Endothelial cell of umbilical vein (primary cell): ENCODE results near the gene ABCA9. TPM values are rescaled to one million over a fixed set of nuclear protein-coding genes. Genes with fewer than 3 reads are reported as not detected.
"Not testable (repeated sequence)": the region's sequence is repeated elsewhere in the genome, so short reads cannot be mapped to it uniquely, and the experiment has no call there.

Experiments
- BruUV-seq: library from RNA; stranded (reverse); fragments of 400-500 nt; replicated peaks from 2 replicates; lab custom pipeline; 2021; lab: Mats Ljungman, UMichigan
- CTCF ChIA-PET: fragments of 300-600, 350-600 bp; sonication (Branson Sonifier 250); formaldehyde crosslinking; loops from one replicate; lab custom pipeline; 2021; ENCODE audit warnings: antibody characterized with exemption, inconsistent platforms; lab: Charles Lee
- POLR2A ChIA-PET: fragments of 300-600, 350-600 bp; sonication (Branson Sonifier 250); formaldehyde crosslinking; loops from one replicate; lab custom pipeline; 2021; ENCODE audit warnings: antibody characterized with exemption, inconsistent platforms; lab: Charles Lee
- DNase-seq: peaks from one replicate; pipeline ENCODE4 v3.0.0-alpha.2; 2011; ENCODE audit warnings: low read depth, low spot score
- FAIRE-seq: peaks from 2 replicates; lab custom pipeline; 2011; peaks lifted over from hg19 to GRCh38; lab: Jason Lieb, UNC
- H2AFZ ChIP-seq: 2 replicates; pipeline ENCODE4 v1.6.0; 2012; ENCODE audit warnings: low read depth, low read length, control low read depth, inconsistent platforms
- H3K27ac ChIP-seq: 2 replicates; pipeline ENCODE4 v1.5.1; 2011; ENCODE audit warnings: low read depth, mild to moderate bottlenecking, control low read depth, low read length, moderate library complexity; ENCODE audit not compliant: insufficient read depth
- H3K27me3 ChIP-seq, 2 experiments: 2 replicates each; pipeline versions ENCODE4 v1.6.0 to v1.6.1; 2011; ENCODE audit warnings: low read length in 2 of 2, mixed read lengths in 1 of 2; ENCODE audit not compliant: control insufficient read depth in 2 of 2, insufficient read depth in 2 of 2
- H3K36me3 ChIP-seq, 2 experiments: 2 replicates in 1 of 2; 3 replicates in 1 of 2; pipeline ENCODE4 v1.5.1; 2011; ENCODE audit warnings: low read length in 2 of 2, mild to moderate bottlenecking in 1 of 2, moderate library complexity in 1 of 2; ENCODE audit not compliant: control insufficient read depth in 2 of 2, insufficient read depth in 2 of 2; ENCODE audit errors: extremely low read depth in 1 of 2
- H3K4me1 ChIP-seq: 3 replicates; pipeline ENCODE4 v1.5.1; 2011; ENCODE audit warnings: mild to moderate bottlenecking, low read length; ENCODE audit not compliant: control insufficient read depth, insufficient read depth; ENCODE audit errors: extremely low read depth
- H3K4me2 ChIP-seq: 2 replicates; pipeline ENCODE4 v1.6.1; 2011; ENCODE audit warnings: low read length, control low read depth, mixed read lengths; ENCODE audit not compliant: insufficient read depth
- H3K4me3 ChIP-seq, 3 experiments: fragments of 200-600 bp in 1 of 3; sonication (generic), shearing (Covaris generic) in 1 of 3; replicated peaks in 1 of 3; 2 replicates each; pipeline ENCODE4 v1.5.1; 2011 to 2016; ENCODE audit warnings: control low read depth in 3 of 3, low read length in 3 of 3, mild to moderate bottlenecking in 2 of 3, inconsistent platforms in 1 of 3, low read depth in 1 of 3, moderate library complexity in 1 of 3; ENCODE audit not compliant: insufficient read depth in 1 of 3
- H3K79me2 ChIP-seq: 2 replicates; pipeline ENCODE4 v1.6.0; 2012; ENCODE audit warnings: low read length, inconsistent platforms; ENCODE audit not compliant: control insufficient read depth, insufficient read depth
- H3K9ac ChIP-seq: replicated peaks from 2 replicates; pipeline ENCODE3; 2011; ENCODE audit warnings: low read length, control low read depth; ENCODE audit not compliant: insufficient read depth; ENCODE audit errors: extremely low read depth
- H3K9me1 ChIP-seq: replicated peaks from 3 replicates; pipeline ENCODE4 v1.6.0; 2011; ENCODE audit warnings: mild to moderate bottlenecking, low read length; ENCODE audit not compliant: control insufficient read depth, insufficient read depth; ENCODE audit errors: extremely low read depth
- H3K9me3 ChIP-seq: replicated peaks from 2 replicates; pipeline ENCODE4 v1.5.1; 2012; ENCODE audit warnings: low read length, inconsistent platforms; ENCODE audit not compliant: control insufficient read depth, insufficient read depth
- H4K20me1 ChIP-seq: replicated peaks from 2 replicates; pipeline ENCODE3; 2011; ENCODE audit warnings: mild to moderate bottlenecking, low read length; ENCODE audit not compliant: control insufficient read depth, insufficient read depth; ENCODE audit errors: extremely low read depth
- EZH2 ChIP-seq: IDR thresholded peaks from 2 replicates; pipeline ENCODE4 v1.6.1; 2012; ENCODE audit warnings: borderline replicate concordance, low read depth, mild to moderate bottlenecking, moderate library complexity, low read length, inconsistent platforms; ENCODE audit not compliant: severe bottlenecking
- FOS ChIP-seq: IDR thresholded peaks from 2 replicates; pipeline ENCODE4 v1.6.1; 2011; ENCODE audit warnings: mild to moderate bottlenecking, low read length, moderate library complexity, borderline replicate concordance; ENCODE audit not compliant: insufficient read depth
- GATA2 ChIP-seq: IDR thresholded peaks from 2 replicates; pipeline ENCODE4 v1.7.0; 2011; ENCODE audit warnings: low read depth, mild to moderate bottlenecking, moderate library complexity, mixed read lengths, low read length; ENCODE audit not compliant: insufficient read length, insufficient read depth
- JUN ChIP-seq: IDR thresholded peaks from 2 replicates; pipeline ENCODE4 v1.6.1; 2011; ENCODE audit warnings: borderline replicate concordance, low read depth; ENCODE audit not compliant: insufficient read length, insufficient read depth
- MAX ChIP-seq: IDR thresholded peaks from 2 replicates; pipeline ENCODE4 v1.6.1; 2011; ENCODE audit not compliant: insufficient read depth, insufficient read length
- MYC ChIP-seq: IDR thresholded peaks from one replicate; pipeline ENCODE4 v1.6.1; 2011; ENCODE audit warnings: mild to moderate bottlenecking, low read depth, low read length
- POLR2A ChIP-seq: IDR thresholded peaks from 2 replicates; pipeline ENCODE4 v1.6.1; 2012; ENCODE audit warnings: low read depth, mild to moderate bottlenecking, control low read depth, low read length
- POLR2AphosphoS5 ChIP-seq: IDR thresholded peaks from 2 replicates; pipeline ENCODE4 v1.6.1; 2012; ENCODE audit warnings: low read depth, mild to moderate bottlenecking, control low read depth, low read length, moderate library complexity; ENCODE audit not compliant: insufficient read depth
- dilution Hi-C: fragments of 300-500 bp; cut with MboI; formaldehyde crosslinking; loops from one replicate; pipeline ENCODE4 v1.15.0; 2019; ENCODE audit warnings: low sequenced_read_pairs; ENCODE audit not compliant: extremely low pct_ligation_motif_present
- intact Hi-C: fragments of 100-400 bp; cut with micrococcal nuclease; formaldehyde crosslinking; loops from one replicate; pipeline ENCODE4 v1.10.0; 2022
- polyA plus RNA-seq, 4 experiments: library from polyadenylated mRNA; depleted of rRNA in 3 of 4; stranded (reverse) in 3 of 4; unstranded in 1 of 4; fragments of >200 nt; gene quantifications; 2 replicates each; pipeline versions ENCODE4 v1.2.1 to v1.2.3, GENCODE V29; 2011 to 2012; ENCODE audit warnings: missing spikeins in 1 of 4
- total RNA-seq: library from RNA; stranded (reverse); gene quantifications from 2 replicates; pipeline ENCODE4 v1.2.3, GENCODE V29; 2021
- TF ChIP-seq, protein P1 (sequence below), 2 donors: IDR thresholded peaks; 1 replicate in 1 of 2; 2 replicates in 1 of 2; pipeline ENCODE4 v1.5.1; 2011; ENCODE audit warnings: low read length in 2 of 2, mild to moderate bottlenecking in 2 of 2, moderate library complexity in 2 of 2, control low read depth in 1 of 2, inconsistent platforms in 1 of 2, low read depth in 1 of 2; ENCODE audit not compliant: insufficient read depth in 1 of 2; ENCODE audit errors: extremely low read depth in 1 of 2

ABCA9 gene
- total and polyA plus RNA-seq, 2 donors (not counting 3 experiments of a cell fraction or from before 2014, with no cell fraction given), result 2.7 to 7.7 TPM

DNA sequence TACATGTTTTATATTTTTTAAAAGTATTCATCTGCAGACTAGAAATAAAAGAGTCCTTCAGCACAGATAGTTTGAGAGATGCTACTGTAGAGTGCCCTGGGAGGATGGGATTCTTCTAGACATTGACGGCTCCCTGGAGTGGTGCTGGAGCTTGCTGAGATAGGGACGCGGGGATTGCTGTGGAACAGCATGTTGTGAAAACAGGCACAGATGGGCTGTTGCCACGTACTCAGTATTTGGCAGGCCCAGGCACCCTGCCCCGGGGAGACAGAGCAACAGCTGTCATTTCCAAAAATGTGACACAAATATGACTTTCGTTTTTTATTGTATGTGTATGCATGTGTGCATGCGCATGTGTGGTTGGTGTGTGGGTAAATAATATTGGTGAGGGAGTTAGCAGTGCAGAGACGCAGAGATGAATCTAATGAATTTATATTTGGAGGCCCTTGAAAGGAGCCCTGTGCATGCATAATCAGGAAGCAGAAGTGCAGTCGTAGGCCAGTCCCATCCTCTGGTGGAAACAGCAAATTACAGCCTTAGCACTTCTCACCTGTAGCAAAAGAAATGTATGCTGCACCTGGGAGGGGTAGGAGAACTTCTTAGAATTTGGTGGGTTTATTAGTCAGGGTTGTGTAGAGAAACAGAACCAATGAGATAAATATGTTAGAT, 99.4 kb downstream of the ABCA9 start:
- no peak for DNase-seq
- TF ChIP-seq EZH2 (no peak), JUN (no peak), GATA2 (no peak), POLR2A (no peak), MYC (no peak), MAX (no peak), FOS (no peak), POLR2AphosphoS5 (no peak)
- TF ChIP-seq, protein P1, sequence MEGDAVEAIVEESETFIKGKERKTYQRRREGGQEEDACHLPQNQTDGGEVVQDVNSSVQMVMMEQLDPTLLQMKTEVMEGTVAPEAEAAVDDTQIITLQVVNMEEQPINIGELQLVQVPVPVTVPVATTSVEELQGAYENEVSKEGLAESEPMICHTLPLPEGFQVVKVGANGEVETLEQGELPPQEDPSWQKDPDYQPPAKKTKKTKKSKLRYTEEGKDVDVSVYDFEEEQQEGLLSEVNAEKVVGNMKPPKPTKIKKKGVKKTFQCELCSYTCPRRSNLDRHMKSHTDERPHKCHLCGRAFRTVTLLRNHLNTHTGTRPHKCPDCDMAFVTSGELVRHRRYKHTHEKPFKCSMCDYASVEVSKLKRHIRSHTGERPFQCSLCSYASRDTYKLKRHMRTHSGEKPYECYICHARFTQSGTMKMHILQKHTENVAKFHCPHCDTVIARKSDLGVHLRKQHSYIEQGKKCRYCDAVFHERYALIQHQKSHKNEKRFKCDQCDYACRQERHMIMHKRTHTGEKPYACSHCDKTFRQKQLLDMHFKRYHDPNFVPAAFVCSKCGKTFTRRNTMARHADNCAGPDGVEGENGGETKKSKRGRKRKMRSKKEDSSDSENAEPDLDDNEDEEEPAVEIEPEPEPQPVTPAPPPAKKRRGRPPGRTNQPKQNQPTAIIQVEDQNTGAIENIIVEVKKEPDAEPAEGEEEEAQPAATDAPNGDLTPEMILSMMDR (IDR thresholded peaks at IDR 0.05; ENCODE audit: extremely low read depth in 1 of 2, insufficient read depth in 1 of 2, low read depth in 1 of 2, low read length in 2 of 2), result no peak
- Histone ChIP-seq H3K36me3 (no peaks in the 10 kb centered on the region), H3K79me2 (no peaks in the 10 kb centered on the region), H3K4me3 (no peak overlapping the region), H2AFZ (no peak overlapping the region), H3K4me1 (no peaks in the 10 kb centered on the region), H3K27ac (no peak overlapping the region), H3K9me1 (no peaks in the 10 kb centered on the region), H3K9me3 (no peaks in the 10 kb centered on the region), H4K20me1 (no peaks in the 10 kb centered on the region), H3K27me3 (no peaks in the 10 kb centered on the region), H3K9ac (no peak overlapping the region), H3K4me2 (no peak overlapping the region)
- CTCF ChIA-PET, result interaction anchor here (1.4 kb wide), 1 partner anchor 55 kb away, joined by 3 read pairs; no protein-coding TSS in a partner anchor
- no TSS peak for BruUV-seq
- dilution Hi-C loops, result no loop called here
- POLR2A ChIA-PET, result no interaction called here
- intact Hi-C loops, result no loop called here
- no peak for FAIRE-seq

DNA sequence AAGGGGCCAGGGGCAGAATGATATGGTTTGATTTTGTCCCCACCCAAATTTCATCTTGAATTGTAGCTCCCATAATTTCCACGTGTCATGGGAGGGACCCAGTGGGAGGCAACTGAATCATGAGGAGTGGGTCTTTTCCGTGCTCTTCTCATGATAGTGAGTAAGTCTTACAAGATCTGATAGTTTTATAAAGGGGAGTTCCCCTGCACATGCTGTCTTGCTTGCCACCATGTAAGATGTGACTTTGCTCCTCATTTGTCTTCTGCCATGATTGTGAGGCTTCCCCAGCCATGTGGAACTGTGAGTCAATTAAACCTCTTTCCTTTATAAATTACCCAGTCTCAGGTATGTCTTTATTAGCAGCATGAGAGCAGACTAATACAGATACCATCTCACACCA, 101.6 kb downstream of the ABCA9 start:
- DNase-seq, H3K27me3 ChIP-seq, dilution Hi-C loops, intact Hi-C loops, H4K20me1 ChIP-seq, FAIRE-seq, H3K9me1 ChIP-seq, H3K4me3 ChIP-seq, H3K27ac ChIP-seq, H3K9me3 ChIP-seq, CTCF ChIA-PET, H3K4me1 ChIP-seq, H3K4me2 ChIP-seq, BruUV-seq, H3K9ac ChIP-seq, H2AFZ ChIP-seq, POLR2A ChIA-PET, H3K79me2 ChIP-seq, H3K36me3 ChIP-seq: not testable (repeated sequence)
